ENCODE data around the gene PRRC2A. TPM values are rescaled to one million over a fixed set of nuclear protein-coding genes. Genes with fewer than 3 reads are reported as not detected.

The PRRC2A gene
- total RNA-seq, 1 donor from 2014 or later = 145 TPM

Other genes starting within 250 kb of the PRRC2A start
- 29.4 and 71.7 TPM in 2 replicates for gene MICA, start 217.1 kb upstream of the PRRC2A start, total RNA-seq
- gene MICB, start 122.6 kb upstream of the PRRC2A start, total RNA-seq = 7.5 and 28.2 TPM in 2 replicates
- gene MCCD1, start 91.8 kb upstream of the PRRC2A start, total RNA-seq = not detected in 2 replicates
- gene DDX39B, start 78.7 kb upstream of the PRRC2A start, total RNA-seq = 416 and 449 TPM in 2 replicates
- 0.63 and 0.98 TPM in 2 replicates for gene ATP6V1G2, start 74.1 kb upstream of the PRRC2A start, total RNA-seq
- 15.2 and 45.0 TPM in 2 replicates for gene NFKBIL1, start 73.1 kb upstream of the PRRC2A start, total RNA-seq
- not detected in 2 replicates for gene LTA, start 48.4 kb upstream of the PRRC2A start, total RNA-seq
- 1.3 and 5.7 TPM in 2 replicates for gene TNF, start 45.1 kb upstream of the PRRC2A start, total RNA-seq
- 1.3 and 2.0 TPM in 2 replicates for gene LTB, start 38.3 kb upstream of the PRRC2A start, total RNA-seq
- gene LST1, start 34.4 kb upstream of the PRRC2A start, total RNA-seq = not detected in 2 replicates
- gene NCR3, start 27.7 kb upstream of the PRRC2A start, total RNA-seq = not detected in 2 replicates
- not detected in 2 replicates for gene AIF1, start 5.5 kb upstream of the PRRC2A start, total RNA-seq
- gene BAG6, start 31.9 kb downstream of the PRRC2A start, total RNA-seq = 343 and 397 TPM in 2 replicates
- 2.8 and 5.2 TPM in 2 replicates for gene APOM, start 35.2 kb downstream of the PRRC2A start, total RNA-seq
- 13.0 and 16.7 TPM in 2 replicates for gene C6orf47, start 40.1 kb downstream of the PRRC2A start, total RNA-seq
- 10.1 and 12.8 TPM in 2 replicates for gene GPANK1, start 44.3 kb downstream of the PRRC2A start, total RNA-seq
- gene CSNK2B, start 45.4 kb downstream of the PRRC2A start, total RNA-seq = 302 and 333 TPM in 2 replicates
- 1.3 and 2.3 TPM in 2 replicates for gene LY6G5B, start 49.3 kb downstream of the PRRC2A start, total RNA-seq
- 0.65 TPM in 1 of 2 replicates, not detected in the other for gene LY6G5C, start 60.4 kb downstream of the PRRC2A start, total RNA-seq
- gene ABHD16A, start 82.6 kb downstream of the PRRC2A start, total RNA-seq = 31.6 and 46.3 TPM in 2 replicates
- gene LY6G6F, start 86.2 kb downstream of the PRRC2A start, total RNA-seq = not detected in 2 replicates
- not detected in 2 replicates for gene LY6G6D, start 94.6 kb downstream of the PRRC2A start, total RNA-seq
- not detected in 2 replicates for gene LY6G6C, start 101.0 kb downstream of the PRRC2A start, total RNA-seq
- not detected in 2 replicates for gene MPIG6B, start 102.7 kb downstream of the PRRC2A start, total RNA-seq
- 38.1 and 92.2 TPM in 2 replicates for gene DDAH2, start 108.6 kb downstream of the PRRC2A start, total RNA-seq
- 577 and 1,120 TPM in 2 replicates for gene CLIC1, start 115.8 kb downstream of the PRRC2A start, total RNA-seq
- 9.3 and 17.6 TPM in 2 replicates for gene MSH5, start 119.3 kb downstream of the PRRC2A start, total RNA-seq
- gene SAPCD1, start 141.9 kb downstream of the PRRC2A start, total RNA-seq = 1.0 and 5.7 TPM in 2 replicates
- gene VWA7, start 156.6 kb downstream of the PRRC2A start, total RNA-seq = 0.81 and 9.8 TPM in 2 replicates
- gene VARS1, start 175.0 kb downstream of the PRRC2A start, total RNA-seq = 85.2 and 165 TPM in 2 replicates
- 71.0 and 128 TPM in 2 replicates for gene LSM2, start 186.3 kb downstream of the PRRC2A start, total RNA-seq
- 0.16 and 0.76 TPM in 2 replicates for gene HSPA1L, start 194.6 kb downstream of the PRRC2A start, total RNA-seq
- 55.9 and 60.6 TPM in 2 replicates for gene HSPA1A, start 194.8 kb downstream of the PRRC2A start, total RNA-seq
- gene HSPA1B, start 207.0 kb downstream of the PRRC2A start, total RNA-seq = 78.6 and 83.3 TPM in 2 replicates
- 62.1 and 191 TPM in 2 replicates for gene NEU1, start 242.1 kb downstream of the PRRC2A start, total RNA-seq